ENCODE results near the gene CSMD2. TPM values are rescaled to one million over a fixed set of nuclear protein-coding genes. Genes with fewer than 3 reads are reported as not detected.

Gene CSMD2
- total RNA-seq, 2 experiments from 2014 or later = not detected

- peaks cover 2% of the 10 kb centered on the region for H3K9me3 Mint-ChIP-seq
- intact Hi-C loops (cut with micrococcal nuclease) = no loop called here
- ATAC-seq (no peak), DNase-seq (no peak)
- H3K4me3 Mint-ChIP-seq = no peak overlapping the region
- ChIA-PET POLR2A (interaction anchor here (0.8 kb wide), 1 partner anchor 13 kb away, joined by 3 read pairs; no protein-coding TSS in a partner anchor), CTCF (no interaction called here)
- H3K27me3 Mint-ChIP-seq = peaks cover 16% of the 10 kb centered on the region
- TF ChIP-seq, protein P1, sequence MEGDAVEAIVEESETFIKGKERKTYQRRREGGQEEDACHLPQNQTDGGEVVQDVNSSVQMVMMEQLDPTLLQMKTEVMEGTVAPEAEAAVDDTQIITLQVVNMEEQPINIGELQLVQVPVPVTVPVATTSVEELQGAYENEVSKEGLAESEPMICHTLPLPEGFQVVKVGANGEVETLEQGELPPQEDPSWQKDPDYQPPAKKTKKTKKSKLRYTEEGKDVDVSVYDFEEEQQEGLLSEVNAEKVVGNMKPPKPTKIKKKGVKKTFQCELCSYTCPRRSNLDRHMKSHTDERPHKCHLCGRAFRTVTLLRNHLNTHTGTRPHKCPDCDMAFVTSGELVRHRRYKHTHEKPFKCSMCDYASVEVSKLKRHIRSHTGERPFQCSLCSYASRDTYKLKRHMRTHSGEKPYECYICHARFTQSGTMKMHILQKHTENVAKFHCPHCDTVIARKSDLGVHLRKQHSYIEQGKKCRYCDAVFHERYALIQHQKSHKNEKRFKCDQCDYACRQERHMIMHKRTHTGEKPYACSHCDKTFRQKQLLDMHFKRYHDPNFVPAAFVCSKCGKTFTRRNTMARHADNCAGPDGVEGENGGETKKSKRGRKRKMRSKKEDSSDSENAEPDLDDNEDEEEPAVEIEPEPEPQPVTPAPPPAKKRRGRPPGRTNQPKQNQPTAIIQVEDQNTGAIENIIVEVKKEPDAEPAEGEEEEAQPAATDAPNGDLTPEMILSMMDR (IDR thresholded peaks at IDR 0.05) = no peak
- no peaks in the 10 kb centered on the region for H3K4me1 Mint-ChIP-seq (ENCODE audit: low read depth)
- H3K27ac Mint-ChIP-seq = no peak overlapping the region
- no peaks in the 10 kb centered on the region for H3K36me3 Mint-ChIP-seq (ENCODE audit: low read depth)
Observed at GRCh38 chr1:34070201-34070836, 94.7 kb downstream of the CSMD2 start.

DNA sequence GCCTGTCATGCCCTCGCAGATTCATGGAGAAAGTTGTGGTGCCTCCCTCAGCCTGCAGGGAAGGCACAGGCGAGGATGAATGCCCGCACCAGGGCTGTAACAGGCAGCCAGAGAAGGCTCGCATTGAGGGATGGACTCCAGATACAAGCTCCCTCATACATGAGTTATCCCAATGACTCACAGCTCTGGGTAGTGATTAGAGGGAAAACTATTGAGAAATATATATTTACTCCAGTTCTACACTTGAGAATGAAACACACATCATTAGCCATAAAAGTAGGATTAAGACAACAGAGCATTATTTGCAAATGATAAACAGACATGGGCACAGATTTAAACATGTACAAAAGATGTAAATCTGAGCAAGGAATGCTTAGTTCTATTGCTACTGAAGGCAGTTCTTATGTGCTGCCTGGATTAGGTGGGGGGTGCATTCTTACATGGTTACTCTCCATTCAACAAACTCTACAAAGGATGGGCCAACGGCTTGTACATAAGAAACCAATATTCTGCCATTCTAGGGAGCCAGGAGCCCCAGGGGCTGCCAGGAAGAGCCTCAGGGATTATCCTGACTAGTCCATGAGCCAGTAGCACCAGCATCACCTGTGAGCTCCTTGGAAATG lies 97.9 kb downstream of the CSMD2 start:
- intact Hi-C loops (cut with micrococcal nuclease) = no loop called here
- CTCF ChIA-PET = no interaction called here
- Mint-ChIP-seq H3K4me3 (no peak overlapping the region), H3K9me3 (peaks cover 2% of the 10 kb centered on the region), H3K27ac (no peak overlapping the region), H3K4me1 (ENCODE audit: low read depth) (no peaks in the 10 kb centered on the region), H3K27me3 (peaks cover 9% of the 10 kb centered on the region), H3K36me3 (ENCODE audit: low read depth) (no peaks in the 10 kb centered on the region)
- ATAC-seq = no peak
- POLR2A ChIA-PET = no interaction called here
- TF ChIP-seq, protein P1 (IDR thresholded peaks at IDR 0.05) = no peak
- no peak for DNase-seq

DNA sequence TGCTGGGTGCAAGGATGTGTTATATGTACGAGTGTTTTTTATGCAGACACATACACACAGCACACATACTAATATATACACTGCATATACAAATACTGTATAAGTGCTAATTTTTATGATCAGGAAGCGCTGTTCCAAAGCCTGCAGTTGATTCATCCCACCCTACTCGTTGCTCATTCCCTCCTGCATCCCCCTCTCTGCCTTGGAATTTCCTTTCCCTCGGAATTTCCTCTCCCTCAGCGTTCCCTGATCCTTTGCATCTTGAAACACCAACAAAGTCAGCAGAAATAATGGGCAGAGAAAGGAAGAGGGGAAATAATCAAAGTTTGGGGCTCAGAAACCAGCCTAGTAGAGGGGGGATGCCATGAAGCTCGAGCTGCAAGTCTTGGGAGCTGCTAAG lies 98.9 kb downstream of the CSMD2 start:
- TF ChIP-seq, protein P1 (IDR thresholded peaks at IDR 0.05) = no peak
- no peak overlapping the region for H3K4me3 Mint-ChIP-seq
- ChIA-PET CTCF (no interaction called here), POLR2A (no interaction called here)
- H3K4me1 Mint-ChIP-seq (ENCODE audit: low read depth) = no peaks in the 10 kb centered on the region
- H3K27me3 Mint-ChIP-seq = peaks cover 9% of the 10 kb centered on the region
- intact Hi-C loops (cut with micrococcal nuclease) = no loop called here
- ATAC-seq (no peak), DNase-seq (no peak)
- H3K27ac Mint-ChIP-seq = no peak overlapping the region
- peaks cover 2% of the 10 kb centered on the region for H3K9me3 Mint-ChIP-seq
- no peaks in the 10 kb centered on the region for H3K36me3 Mint-ChIP-seq (ENCODE audit: low read depth)

GRCh38 chr1:34065498-34065897 lies 99.5 kb downstream of the CSMD2 start:
- Mint-ChIP-seq H3K4me1 (ENCODE audit: low read depth) (no peaks in the 10 kb centered on the region), H3K9me3 (peaks cover 2% of the 10 kb centered on the region), H3K36me3 (ENCODE audit: low read depth) (no peaks in the 10 kb centered on the region), H3K27ac (no peak overlapping the region), H3K27me3 (peaks cover 8% of the 10 kb centered on the region), H3K4me3 (no peak overlapping the region)
- no peak for DNase-seq
- intact Hi-C loops (cut with micrococcal nuclease) = no loop called here
- ChIA-PET POLR2A (no interaction called here), CTCF (no interaction called here)
- no peak for ATAC-seq
- TF ChIP-seq, protein P1 (IDR thresholded peaks at IDR 0.05) = no peak

GRCh38 chr1:34060901-34061415 lies 104.1 kb downstream of the CSMD2 start:
- no peak overlapping the region for H3K4me3 Mint-ChIP-seq
- ChIA-PET CTCF (no interaction called here), POLR2A (no interaction called here)
- TF ChIP-seq, protein P1 (IDR thresholded peaks at IDR 0.05) = no peak
- no peaks in the 10 kb centered on the region for H3K36me3 Mint-ChIP-seq (ENCODE audit: low read depth)
- H3K27ac Mint-ChIP-seq = no peak overlapping the region
- no peaks in the 10 kb centered on the region for H3K9me3 Mint-ChIP-seq
- ATAC-seq = no peak
- intact Hi-C loops (cut with micrococcal nuclease) = no loop called here
- peaks cover 4% of the 10 kb centered on the region for H3K27me3 Mint-ChIP-seq
- no peak for DNase-seq
- no peaks in the 10 kb centered on the region for H3K4me1 Mint-ChIP-seq (ENCODE audit: low read depth)
